ENCODE measurements around the gene DOK6.

Gene DOK6

GRCh38 chr18:69689121-69689759 lies 288.6 kb downstream of the DOK6 start:
- no peak overlapping the region for H3K4me3 Mint-ChIP-seq
- no peaks in the 10 kb centered on the region for H3K36me3 Mint-ChIP-seq
- no peak overlapping the region for H3K27ac Mint-ChIP-seq
- H3K27me3 Mint-ChIP-seq, result no peaks in the 10 kb centered on the region
- H3K4me1 Mint-ChIP-seq (ENCODE audit: low read depth), result no peaks in the 10 kb centered on the region
- H3K9me3 Mint-ChIP-seq (ENCODE audit: low read depth), result no peaks in the 10 kb centered on the region

DNA sequence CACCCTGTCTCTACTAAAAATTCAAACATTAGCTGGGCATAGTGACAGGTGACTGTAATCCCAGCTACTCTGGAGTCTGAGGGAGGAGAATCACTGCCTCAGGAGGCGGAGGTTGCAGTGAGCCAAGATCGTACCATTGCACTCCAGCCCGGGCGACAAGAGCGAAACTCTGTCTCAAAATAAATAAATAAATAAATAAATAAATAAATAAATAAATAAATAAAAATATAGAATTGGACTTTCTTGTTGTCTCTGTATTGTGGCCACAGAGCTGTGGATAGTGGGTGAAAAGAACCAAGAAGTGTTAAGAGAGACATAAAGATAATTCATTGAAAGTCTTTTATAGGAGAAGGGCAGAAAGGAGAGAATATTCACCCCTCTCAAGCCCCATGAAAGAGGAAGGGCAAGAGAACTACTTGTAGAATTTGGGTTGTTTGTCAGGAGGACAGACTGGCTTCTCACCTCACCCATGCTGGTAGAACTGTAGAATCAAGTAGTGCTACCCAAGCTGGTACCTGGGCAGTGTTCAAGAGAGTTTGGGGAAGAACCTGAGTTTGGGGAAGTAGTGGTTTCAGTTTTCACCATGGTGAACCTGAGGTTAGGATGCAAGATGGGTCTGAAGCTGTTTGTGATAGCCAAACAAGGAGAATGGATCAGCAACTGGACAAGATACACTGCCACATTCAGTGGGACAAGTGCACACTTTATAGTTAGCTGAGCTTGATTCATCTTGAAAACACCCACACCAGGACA lies 290.5 kb downstream of the DOK6 start:
- H3K4me1 Mint-ChIP-seq (ENCODE audit: low read depth), result no peaks in the 10 kb centered on the region
- H3K4me3 Mint-ChIP-seq, result no peak overlapping the region
- no peaks in the 10 kb centered on the region for H3K9me3 Mint-ChIP-seq (ENCODE audit: low read depth)
- H3K27ac Mint-ChIP-seq, result no peak overlapping the region
- H3K27me3 Mint-ChIP-seq, result no peaks in the 10 kb centered on the region
- no peaks in the 10 kb centered on the region for H3K36me3 Mint-ChIP-seq

GRCh38 chr18:69697069-69697468 lies 296.4 kb downstream of the DOK6 start:
- Mint-ChIP-seq H3K4me3 (no peak overlapping the region), H3K36me3 (no peaks in the 10 kb centered on the region), H3K27me3 (no peaks in the 10 kb centered on the region), H3K4me1 (ENCODE audit: low read depth) (no peaks in the 10 kb centered on the region), H3K27ac (no peak overlapping the region), H3K9me3 (ENCODE audit: low read depth) (no peaks in the 10 kb centered on the region)

DNA sequence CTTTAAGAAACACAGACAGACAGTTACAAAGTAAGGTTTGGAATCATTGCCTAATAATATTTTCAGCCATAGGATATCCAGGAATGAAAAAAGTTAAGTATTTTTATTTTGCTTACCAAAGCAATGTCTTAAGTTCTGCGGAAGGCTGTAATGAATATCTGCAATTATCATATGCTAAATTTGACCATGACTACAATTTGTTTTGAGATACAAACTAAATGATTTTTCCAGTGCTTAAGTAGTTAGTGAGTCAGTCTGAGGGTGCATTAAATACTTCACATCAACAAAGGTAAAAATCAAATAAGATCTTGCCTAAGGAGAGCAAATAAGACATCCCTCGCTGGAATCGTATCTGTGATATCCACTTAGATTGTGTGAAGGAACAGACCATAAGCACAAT lies 297.0 kb downstream of the DOK6 start:
- Mint-ChIP-seq H3K27ac (no peak overlapping the region), H3K36me3 (no peaks in the 10 kb centered on the region), H3K27me3 (no peaks in the 10 kb centered on the region), H3K4me1 (ENCODE audit: low read depth) (no peaks in the 10 kb centered on the region), H3K9me3 (ENCODE audit: low read depth) (no peaks in the 10 kb centered on the region), H3K4me3 (no peak overlapping the region)

DNA sequence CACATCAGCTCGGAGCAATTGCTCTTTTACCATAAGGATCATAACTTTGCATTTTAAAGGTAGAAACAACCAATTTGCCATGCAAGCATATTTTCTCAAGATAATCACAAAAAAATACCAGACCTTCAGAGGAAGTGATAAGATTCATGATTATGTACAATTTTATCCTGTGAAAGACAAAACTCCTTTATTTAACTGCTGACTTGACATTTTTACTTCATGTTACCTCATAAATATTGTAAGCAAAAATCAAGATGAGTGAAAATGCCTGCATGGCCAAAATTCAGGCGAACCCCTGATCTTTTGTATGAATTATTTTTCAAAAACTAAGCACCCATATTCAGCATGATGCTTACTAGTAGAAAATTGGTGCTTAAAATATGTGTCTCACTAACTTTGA lies 300.6 kb downstream of the DOK6 start:
- Mint-ChIP-seq H3K4me1 (ENCODE audit: low read depth) (peaks cover 4% of the 10 kb centered on the region), H3K9me3 (ENCODE audit: low read depth) (no peaks in the 10 kb centered on the region), H3K27me3 (no peaks in the 10 kb centered on the region), H3K4me3 (no peak overlapping the region), H3K27ac (no peak overlapping the region), H3K36me3 (no peaks in the 10 kb centered on the region)

DNA sequence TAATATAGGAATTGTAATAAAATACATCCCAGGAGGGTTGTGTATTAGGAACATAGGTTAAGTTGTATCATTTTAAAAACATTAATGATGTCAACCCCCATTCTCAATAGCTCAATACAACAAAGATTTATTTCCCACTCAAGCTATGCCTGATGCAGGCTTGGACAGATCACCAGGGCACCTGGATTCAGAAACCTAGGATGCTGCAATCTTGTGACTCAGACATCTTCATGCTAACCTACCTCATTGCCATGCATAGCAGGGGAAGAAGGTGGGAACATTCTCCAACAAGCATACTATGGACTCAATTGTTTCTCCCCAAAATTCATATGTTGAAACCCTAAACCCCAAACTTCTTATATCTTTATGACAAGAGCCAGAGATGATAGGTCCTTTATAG lies 302.8 kb downstream of the DOK6 start:
- Mint-ChIP-seq H3K27me3 (no peaks in the 10 kb centered on the region), H3K4me3 (no peak overlapping the region), H3K36me3 (no peaks in the 10 kb centered on the region), H3K9me3 (ENCODE audit: low read depth) (no peaks in the 10 kb centered on the region), H3K27ac (no peak overlapping the region), H3K4me1 (ENCODE audit: low read depth) (peaks cover 4% of the 10 kb centered on the region)

- peaks cover 4% of the 10 kb centered on the region for H3K4me1 Mint-ChIP-seq (ENCODE audit: low read depth)
- no peaks in the 10 kb centered on the region for H3K9me3 Mint-ChIP-seq (ENCODE audit: low read depth)
- no peaks in the 10 kb centered on the region for H3K36me3 Mint-ChIP-seq
- H3K4me3 Mint-ChIP-seq, result no peak overlapping the region
- no peak overlapping the region for H3K27ac Mint-ChIP-seq
- no peaks in the 10 kb centered on the region for H3K27me3 Mint-ChIP-seq
Measured at GRCh38 chr18:69705987-69706386, 305.3 kb downstream of the DOK6 start.

- no peak overlapping the region for H3K27ac Mint-ChIP-seq
- peaks cover 4% of the 10 kb centered on the region for H3K4me1 Mint-ChIP-seq (ENCODE audit: low read depth)
- H3K9me3 Mint-ChIP-seq (ENCODE audit: low read depth), result no peaks in the 10 kb centered on the region
- H3K4me3 Mint-ChIP-seq, result no peak overlapping the region
- H3K36me3 Mint-ChIP-seq, result no peaks in the 10 kb centered on the region
- H3K27me3 Mint-ChIP-seq, result no peaks in the 10 kb centered on the region
Measured at GRCh38 chr18:69708844-69709243, 308.2 kb downstream of the DOK6 start.

DNA sequence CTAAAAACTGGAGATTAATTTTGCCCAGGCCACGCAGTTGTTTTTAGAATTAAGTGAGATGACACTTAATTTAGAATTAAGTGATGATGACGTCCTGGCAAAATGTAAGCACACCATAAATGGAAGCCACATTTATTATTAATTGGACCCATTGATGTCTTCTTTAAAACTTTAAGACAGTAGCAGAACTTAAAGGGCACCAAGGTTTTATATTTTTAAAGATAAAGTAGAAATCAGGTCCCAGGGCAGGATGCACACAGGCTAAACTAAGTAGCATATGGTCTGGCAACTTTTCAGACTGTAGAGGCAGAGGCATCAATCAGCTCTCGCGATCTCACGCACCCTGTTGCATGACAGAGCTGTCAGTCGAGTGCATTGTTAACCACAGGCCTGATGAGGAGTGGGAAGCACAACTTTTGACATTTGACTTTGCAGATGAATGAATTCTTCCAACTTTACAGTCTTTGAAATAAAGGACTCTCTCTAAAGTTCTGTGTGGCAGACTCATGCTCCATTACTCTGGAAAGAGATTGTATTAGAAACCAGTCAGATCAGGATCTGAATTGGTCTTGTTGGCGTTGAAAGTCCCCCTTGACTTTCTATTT lies 314.6 kb downstream of the DOK6 start:
- Mint-ChIP-seq H3K27ac (no peak overlapping the region), H3K4me1 (ENCODE audit: low read depth) (no peaks in the 10 kb centered on the region), H3K9me3 (ENCODE audit: low read depth) (peaks cover 19% of the 10 kb centered on the region), H3K27me3 (no peaks in the 10 kb centered on the region), H3K4me3 (no peak overlapping the region), H3K36me3 (peaks cover 7% of the 10 kb centered on the region)

DNA sequence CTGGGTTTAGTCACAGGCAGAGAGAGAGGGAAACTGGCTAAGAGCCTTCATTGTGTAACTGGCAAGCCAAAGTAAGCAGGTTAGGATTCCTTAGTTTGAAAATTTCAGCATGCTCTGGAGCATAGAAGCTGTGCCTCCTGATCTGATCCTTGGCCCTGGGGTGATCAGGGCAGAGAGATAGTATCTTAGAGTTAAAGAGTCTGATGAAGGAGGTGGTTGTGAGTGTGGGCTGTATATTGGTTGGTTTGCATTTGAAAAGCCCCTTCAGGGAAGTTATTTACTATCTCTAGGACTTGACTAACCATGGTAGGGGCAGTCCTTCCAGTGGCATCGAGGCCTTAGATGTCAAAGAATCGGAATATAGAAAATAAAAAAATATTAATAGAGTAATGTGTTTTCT lies 316.9 kb downstream of the DOK6 start:
- H3K4me1 Mint-ChIP-seq (ENCODE audit: low read depth), result no peaks in the 10 kb centered on the region
- H3K27me3 Mint-ChIP-seq, result no peaks in the 10 kb centered on the region
- H3K4me3 Mint-ChIP-seq, result no peak overlapping the region
- H3K36me3 Mint-ChIP-seq, result peaks cover 13% of the 10 kb centered on the region
- no peak overlapping the region for H3K27ac Mint-ChIP-seq
- H3K9me3 Mint-ChIP-seq (ENCODE audit: low read depth), result peaks cover 24% of the 10 kb centered on the region

- peaks cover 13% of the 10 kb centered on the region for H3K36me3 Mint-ChIP-seq
- H3K27me3 Mint-ChIP-seq, result no peaks in the 10 kb centered on the region
- no peaks in the 10 kb centered on the region for H3K4me1 Mint-ChIP-seq (ENCODE audit: low read depth)
- H3K27ac Mint-ChIP-seq, result no peak overlapping the region
- no peak overlapping the region for H3K4me3 Mint-ChIP-seq
- H3K9me3 Mint-ChIP-seq (ENCODE audit: low read depth), result peaks cover 24% of the 10 kb centered on the region
Measured at GRCh38 chr18:69718912-69719547, 318.3 kb downstream of the DOK6 start.

DNA sequence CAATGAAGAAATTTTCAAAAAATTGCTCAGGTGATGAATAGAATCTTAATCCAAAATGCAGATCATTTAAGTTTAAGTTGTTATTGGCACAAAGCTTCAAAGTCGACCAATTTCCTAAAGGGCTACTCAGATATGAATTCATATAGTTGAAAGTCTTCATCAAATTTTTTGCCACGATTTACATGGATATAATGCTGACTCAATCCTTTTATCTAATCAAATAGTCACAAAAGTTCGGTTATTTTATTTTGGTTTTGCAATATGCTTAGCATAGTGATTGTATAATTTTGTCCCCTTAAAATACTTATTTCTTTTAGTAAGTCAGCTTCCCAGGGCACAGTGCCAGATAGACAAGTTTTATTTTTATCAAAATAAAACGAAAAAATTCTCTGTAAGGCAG lies 319.7 kb downstream of the DOK6 start:
- H3K36me3 Mint-ChIP-seq, result peaks cover 13% of the 10 kb centered on the region
- no peak overlapping the region for H3K27ac Mint-ChIP-seq
- H3K27me3 Mint-ChIP-seq, result no peaks in the 10 kb centered on the region
- H3K4me1 Mint-ChIP-seq (ENCODE audit: low read depth), result no peaks in the 10 kb centered on the region
- no peak overlapping the region for H3K4me3 Mint-ChIP-seq
- peaks cover 24% of the 10 kb centered on the region for H3K9me3 Mint-ChIP-seq (ENCODE audit: low read depth)

DNA sequence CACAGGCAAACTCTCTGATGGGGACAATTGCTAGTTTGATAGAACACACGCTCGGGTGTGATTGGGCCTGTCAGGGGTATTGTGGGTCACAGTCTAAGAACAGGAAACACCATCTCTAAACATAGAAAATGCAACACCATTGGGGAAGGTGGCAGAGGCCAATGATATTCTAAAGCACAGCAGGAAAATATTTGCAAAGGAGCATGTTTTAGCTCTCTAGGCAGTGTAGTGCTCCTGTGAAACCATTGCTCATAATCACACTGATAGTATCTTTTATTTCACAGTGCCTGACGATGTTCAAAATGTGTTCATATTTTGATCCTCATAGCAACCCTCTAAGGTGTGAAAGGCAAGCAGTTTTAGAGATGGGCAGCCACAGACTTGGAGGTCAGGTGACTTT lies 322.7 kb downstream of the DOK6 start:
- H3K27me3 Mint-ChIP-seq, result no peaks in the 10 kb centered on the region
- no peak overlapping the region for H3K4me3 Mint-ChIP-seq
- H3K4me1 Mint-ChIP-seq (ENCODE audit: low read depth), result no peaks in the 10 kb centered on the region

GRCh38 chr18:69725009-69725408 lies 324.3 kb downstream of the DOK6 start:
- H3K27ac Mint-ChIP-seq, result no peak overlapping the region
- H3K4me3 Mint-ChIP-seq, result no peak overlapping the region
- peaks cover 6% of the 10 kb centered on the region for H3K9me3 Mint-ChIP-seq (ENCODE audit: low read depth)
- H3K36me3 Mint-ChIP-seq, result peaks cover 9% of the 10 kb centered on the region
- H3K27me3 Mint-ChIP-seq, result no peaks in the 10 kb centered on the region
- H3K4me1 Mint-ChIP-seq (ENCODE audit: low read depth), result no peaks in the 10 kb centered on the region

More for the DNA sequence above, 322.7 kb downstream of the DOK6 start:
- peaks cover 13% of the 10 kb centered on the region for H3K9me3 Mint-ChIP-seq (ENCODE audit: low read depth)
- peaks cover 17% of the 10 kb centered on the region for H3K36me3 Mint-ChIP-seq
- H3K27ac Mint-ChIP-seq, result no peak overlapping the region

- peaks cover 5% of the 10 kb centered on the region for H3K36me3 Mint-ChIP-seq
- no peaks in the 10 kb centered on the region for H3K4me1 Mint-ChIP-seq (ENCODE audit: low read depth)
- no peak overlapping the region for H3K4me3 Mint-ChIP-seq
- H3K27me3 Mint-ChIP-seq, result no peaks in the 10 kb centered on the region
- H3K27ac Mint-ChIP-seq, result no peak overlapping the region
- H3K9me3 Mint-ChIP-seq (ENCODE audit: low read depth), result no peaks in the 10 kb centered on the region
Measured at GRCh38 chr18:69725855-69726508, 325.3 kb downstream of the DOK6 start.
